Prostate gland (tissue), 2 donors: Measurements from ENCODE around the gene MALRD1.

Experiments used
- CTCF ChIP-seq, 4 experiments: fragments of 200-600 bp in 2 of 4; fragments of 450-650 bp in 2 of 4; sonication (generic) in 2 of 4; IDR thresholded peaks; 1 replicate in 3 of 4; 2 replicates in 1 of 4; pipeline ENCODE4 v1.5.1; 2016 to 2019; ENCODE audit warnings: antibody characterized with exemption in 4 of 4, mild to moderate bottlenecking in 2 of 4, moderate library complexity in 2 of 4
- POLR2A ChIP-seq: fragments of 450-650 bp; IDR thresholded peaks from one replicate; pipeline ENCODE4 v1.6.1; 2016; ENCODE audit warnings: antibody characterized with exemption, mild to moderate bottlenecking
- POLR2AphosphoS5 ChIP-seq: sonication (generic); formaldehyde crosslinking; IDR thresholded peaks from one replicate; pipeline ENCODE4 v1.6.1; 2017; ENCODE audit warnings: antibody characterized with exemption

- TF ChIP-seq POLR2AphosphoS5 (no peak), POLR2A (no peak), CTCF (IDR thresholded peaks at IDR 0.05) (no peak)
Measured at GRCh38 chr10:19578571-19578970, 530.0 kb downstream of the MALRD1 start.
